MCF 10A (cell line): ENCODE data around the gene TBC1D9B. TPM values are rescaled to one million over a fixed set of nuclear protein-coding genes. Genes with fewer than 3 reads are reported as not detected.

Experiments used
- BruUV-seq: library from RNA; stranded (reverse); fragments of 400-500 nt; replicated peaks from 2 replicates; lab custom pipeline; 2021; lab: Mats Ljungman, UMichigan
- CTCF ChIA-PET: fragments of 300-600 bp; sonication (Branson Sonifier 250); formaldehyde crosslinking; extraction: SDS; loops from one replicate; lab custom pipeline; 2021; ENCODE audit warnings: antibody characterized with exemption, inconsistent platforms; lab: Yijun Ruan, JAX
- POLR2A ChIA-PET: fragments of 300-600, 350-650 bp; sonication (Branson Sonifier 250); formaldehyde crosslinking; extraction: SDS; loops from one replicate; lab custom pipeline; 2020; ENCODE audit warnings: antibody characterized with exemption, inconsistent platforms; lab: Yijun Ruan, JAX
- DNase-seq: peaks from one replicate; pipeline ENCODE4 v3.0.0-alpha.2; 2018; ENCODE audit not compliant: unreplicated experiment
- H3K27ac Mint-ChIP-seq: one replicate; pipeline ENCODE4 v1.8.0; 2022; ENCODE audit warnings: mild to moderate bottlenecking, low read depth, mixed read lengths; ENCODE audit not compliant: unreplicated experiment
- H3K27me3 Mint-ChIP-seq: one replicate; pipeline ENCODE4 v1.8.0; 2022; ENCODE audit warnings: mixed read lengths; ENCODE audit not compliant: insufficient read depth, unreplicated experiment
- H3K36me3 Mint-ChIP-seq: one replicate; pipeline ENCODE4 v1.8.0; 2022; ENCODE audit warnings: mild to moderate bottlenecking, moderate library complexity, mixed read lengths; ENCODE audit not compliant: insufficient read depth, unreplicated experiment
- H3K4me1 Mint-ChIP-seq: one replicate; pipeline ENCODE4 v1.8.0; 2022; ENCODE audit warnings: mixed read lengths; ENCODE audit not compliant: insufficient read depth, unreplicated experiment
- H3K4me3 Mint-ChIP-seq: one replicate; pipeline ENCODE4 v1.8.0; 2022; ENCODE audit warnings: mild to moderate bottlenecking, moderate library complexity, mixed read lengths; ENCODE audit not compliant: unreplicated experiment
- H3K9me3 Mint-ChIP-seq: one replicate; pipeline ENCODE4 v1.8.0; 2022; ENCODE audit warnings: mixed read lengths; ENCODE audit not compliant: unreplicated experiment
- intact Hi-C: fragments of 100-400 bp; cut with micrococcal nuclease; formaldehyde crosslinking; loops from 2 replicates; pipeline ENCODE4 v1.14.1; 2022
- total RNA-seq: library from RNA; stranded (reverse); gene quantifications from 2 replicates; pipeline ENCODE4 v1.2.3, GENCODE V29; 2022
- TF ChIP-seq, protein P1 (sequence below): fragments of 200-600 bp; IDR thresholded peaks from one replicate; pipeline ENCODE4 v1.8.0; 2022; ENCODE audit warnings: antibody characterized with exemption, mild to moderate bottlenecking; ENCODE audit not compliant: unreplicated experiment

TBC1D9B gene
- total RNA-seq, 1 experiment from 2014 or later, result 162 TPM

DNA sequence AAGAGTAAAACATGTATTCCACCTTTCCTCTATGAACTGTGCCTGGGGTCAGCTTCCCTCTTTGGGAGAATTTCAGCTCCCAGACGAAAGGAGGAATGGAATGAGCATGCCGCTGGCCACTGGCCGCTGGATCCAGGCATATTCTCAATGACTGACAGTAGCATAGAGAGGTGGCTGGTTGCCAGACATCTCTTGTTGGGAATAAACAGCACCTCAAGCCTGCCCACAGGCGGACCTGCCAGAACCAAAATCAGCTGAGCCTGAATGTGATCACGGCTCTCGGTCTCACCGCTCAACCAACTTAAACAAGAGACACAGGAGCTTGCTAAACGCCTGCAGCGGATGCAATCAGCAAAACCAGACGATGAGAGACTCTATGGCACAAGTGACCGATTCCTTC is 20.6 kb downstream of the TBC1D9B start:
- BruUV-seq, result no TSS peak
- no peak for DNase-seq
- POLR2A ChIA-PET, result no interaction called here
- Mint-ChIP-seq H3K27ac (no peak overlapping the region), H3K4me3 (no peak overlapping the region), H3K36me3 (peaks cover 90% of the 10 kb centered on the region), H3K27me3 (no peaks in the 10 kb centered on the region), H3K4me1 (no peaks in the 10 kb centered on the region), H3K9me3 (peaks cover 19% of the 10 kb centered on the region)
- CTCF ChIA-PET, result interaction anchor here (0.5 kb wide), 2 partner anchors 124 to 150 kb away, joined by 3 read pairs; no protein-coding TSS in a partner anchor
- TF ChIP-seq, protein P1, sequence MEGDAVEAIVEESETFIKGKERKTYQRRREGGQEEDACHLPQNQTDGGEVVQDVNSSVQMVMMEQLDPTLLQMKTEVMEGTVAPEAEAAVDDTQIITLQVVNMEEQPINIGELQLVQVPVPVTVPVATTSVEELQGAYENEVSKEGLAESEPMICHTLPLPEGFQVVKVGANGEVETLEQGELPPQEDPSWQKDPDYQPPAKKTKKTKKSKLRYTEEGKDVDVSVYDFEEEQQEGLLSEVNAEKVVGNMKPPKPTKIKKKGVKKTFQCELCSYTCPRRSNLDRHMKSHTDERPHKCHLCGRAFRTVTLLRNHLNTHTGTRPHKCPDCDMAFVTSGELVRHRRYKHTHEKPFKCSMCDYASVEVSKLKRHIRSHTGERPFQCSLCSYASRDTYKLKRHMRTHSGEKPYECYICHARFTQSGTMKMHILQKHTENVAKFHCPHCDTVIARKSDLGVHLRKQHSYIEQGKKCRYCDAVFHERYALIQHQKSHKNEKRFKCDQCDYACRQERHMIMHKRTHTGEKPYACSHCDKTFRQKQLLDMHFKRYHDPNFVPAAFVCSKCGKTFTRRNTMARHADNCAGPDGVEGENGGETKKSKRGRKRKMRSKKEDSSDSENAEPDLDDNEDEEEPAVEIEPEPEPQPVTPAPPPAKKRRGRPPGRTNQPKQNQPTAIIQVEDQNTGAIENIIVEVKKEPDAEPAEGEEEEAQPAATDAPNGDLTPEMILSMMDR, result no peak
- intact Hi-C loops, result no loop called here

DNA sequence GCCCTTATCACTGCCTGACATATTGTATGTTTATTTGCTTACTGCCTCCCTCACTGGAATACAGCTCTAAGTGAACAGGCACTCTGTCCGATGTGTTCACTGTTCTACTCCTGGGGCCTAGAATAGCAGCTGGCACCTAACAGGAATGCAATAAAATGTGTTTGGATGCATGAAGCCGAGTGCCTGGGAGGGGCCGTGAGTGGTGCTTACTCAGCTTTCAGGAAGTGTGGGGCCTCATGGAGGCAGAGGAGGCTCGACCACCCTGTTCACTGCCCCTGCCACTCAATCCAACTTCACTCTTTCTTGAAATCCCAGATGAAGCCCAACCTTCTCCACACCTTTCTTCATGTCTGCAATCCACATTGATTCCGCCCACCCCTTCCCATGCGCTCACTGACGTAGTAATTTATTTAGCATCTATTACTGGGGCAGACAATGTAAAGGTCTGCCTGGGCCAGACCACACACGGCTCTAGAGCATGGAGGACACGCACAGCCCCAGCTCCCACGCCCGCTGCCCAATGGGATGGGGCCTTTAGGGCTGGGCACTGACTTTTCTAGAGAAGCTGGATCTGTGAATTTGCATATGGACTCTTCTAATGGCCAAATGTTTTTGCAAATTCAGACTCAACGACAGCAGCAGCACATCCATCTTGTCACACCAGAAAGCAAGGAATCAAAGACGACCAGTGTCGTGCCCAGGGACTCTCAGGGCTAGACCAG is 21.3 kb downstream of the TBC1D9B start:
- Mint-ChIP-seq H3K27ac (no peak overlapping the region), H3K27me3 (no peaks in the 10 kb centered on the region), H3K4me1 (no peaks in the 10 kb centered on the region), H3K4me3 (no peak overlapping the region), H3K9me3 (peaks cover 19% of the 10 kb centered on the region), H3K36me3 (peaks cover 83% of the 10 kb centered on the region)
- TF ChIP-seq, protein P1, result no peak
- CTCF ChIA-PET, result no interaction called here
- intact Hi-C loops, result no loop called here
- no peak for DNase-seq
- no TSS peak for BruUV-seq
- POLR2A ChIA-PET, result interaction anchor here (0.9 to 1.1 kb wide), 2 partner anchors 10 to 20 kb away, joined by 3 to 4 read pairs; no protein-coding TSS in a partner anchor

DNA sequence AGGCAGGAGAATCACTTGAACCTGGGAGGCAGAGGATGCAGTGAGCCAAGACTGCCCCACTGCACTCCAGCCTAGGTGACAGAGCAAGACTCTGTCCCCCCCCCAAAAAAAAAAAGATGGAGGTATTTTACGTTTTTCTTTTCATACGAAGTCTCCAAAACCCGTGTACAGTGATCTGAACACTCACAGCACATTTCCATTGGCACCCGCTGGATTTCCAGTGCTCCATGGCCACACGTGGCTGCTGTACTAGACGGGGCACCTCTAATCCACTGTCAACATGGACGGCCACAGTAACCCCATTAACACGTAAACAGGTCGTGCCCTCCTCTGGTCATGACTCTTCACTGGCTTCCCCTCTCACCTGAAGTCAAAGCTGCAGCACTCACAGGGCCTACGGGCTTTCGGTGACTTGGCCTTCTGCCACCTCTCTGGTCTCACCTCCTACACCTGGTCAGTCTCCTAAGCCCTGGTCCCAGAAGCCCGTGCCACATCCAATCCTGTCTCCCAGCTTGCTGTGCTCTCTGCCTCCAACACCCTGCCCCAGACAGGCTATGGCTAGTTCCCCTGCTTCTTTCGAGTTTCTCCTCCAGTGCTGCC is 22.1 kb downstream of the TBC1D9B start:
- Mint-ChIP-seq H3K36me3 (peaks cover 75% of the 10 kb centered on the region), H3K4me1 (no peaks in the 10 kb centered on the region), H3K27me3 (no peaks in the 10 kb centered on the region), H3K9me3 (peaks cover 19% of the 10 kb centered on the region), H3K4me3 (no peak overlapping the region), H3K27ac (no peak overlapping the region)
- DNase-seq, result no peak
- ChIA-PET POLR2A (interaction anchor here (0.9 to 1.1 kb wide), 2 partner anchors 9 to 20 kb away, joined by 3 to 4 read pairs; no protein-coding TSS in a partner anchor), CTCF (no interaction called here)
- no TSS peak for BruUV-seq
- intact Hi-C loops, result no loop called here
- TF ChIP-seq, protein P1, result no peak

DNA sequence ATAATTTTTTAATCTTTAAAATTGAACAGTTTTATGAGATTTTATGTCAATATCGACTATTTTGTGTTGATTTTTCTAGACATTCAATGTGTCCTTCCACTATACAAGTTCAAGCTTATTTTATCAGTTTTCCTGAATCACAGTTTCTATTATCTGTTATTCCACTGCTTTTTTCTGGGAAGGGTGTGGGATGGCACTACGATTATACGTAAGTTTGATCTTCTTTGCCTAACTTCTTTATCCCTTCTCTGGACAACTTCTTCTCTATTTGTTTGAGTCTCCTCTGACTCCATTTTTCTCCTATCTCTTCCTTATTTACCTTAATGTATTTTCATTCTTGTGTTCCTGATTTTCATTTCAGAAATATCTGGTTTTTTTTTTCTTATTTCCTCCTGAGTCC is 24.5 kb downstream of the TBC1D9B start:
- ChIA-PET POLR2A (interaction anchor here (0.8 to 2.0 kb wide), 6 partner anchors 10 to 31 kb away, joined by 3 to 6 read pairs (median 4); no protein-coding TSS in a partner anchor), CTCF (interaction anchor here (0.6 to 1.2 kb wide), 4 partner anchors 8 to 121 kb away, joined by 3 to 11 read pairs (median 4); no protein-coding TSS in a partner anchor)
- intact Hi-C loops, result no loop called here
- Mint-ChIP-seq H3K36me3 (peaks cover 63% of the 10 kb centered on the region), H3K27me3 (no peaks in the 10 kb centered on the region), H3K4me3 (no peak overlapping the region), H3K27ac (no peak overlapping the region), H3K4me1 (no peaks in the 10 kb centered on the region), H3K9me3 (peaks cover 19% of the 10 kb centered on the region)
- BruUV-seq, result no TSS peak
- TF ChIP-seq, protein P1, result no peak
- no peak for DNase-seq
